A204.1 (cell line): ENCODE measurements around the gene PPP2R5C.

Experiments used
- FAIRE-seq: peaks from 2 replicates; lab custom pipeline; 2012; peaks lifted over from hg19 to GRCh38; lab: Jason Lieb, UNC

PPP2R5C gene

GRCh38 chr14:101814934-101815333 lies 53.4 kb downstream of the PPP2R5C start:
- FAIRE-seq, result no peak

GRCh38 chr14:101815994-101816393 lies 54.5 kb downstream of the PPP2R5C start:
- FAIRE-seq, result no peak

GRCh38 chr14:101817501-101818001 lies 56.0 kb downstream of the PPP2R5C start:
- FAIRE-seq, result no peak

- no peak for FAIRE-seq
These were observed 57.9 kb downstream of the PPP2R5C start for GRCh38 chr14:101819251-101819990.

GRCh38 chr14:101820283-101820798 lies 58.8 kb downstream of the PPP2R5C start:
- FAIRE-seq, result no peak

GRCh38 chr14:101821528-101821927 lies 60.0 kb downstream of the PPP2R5C start:
- FAIRE-seq, result no peak

GRCh38 chr14:101823066-101823465 lies 61.6 kb downstream of the PPP2R5C start:
- FAIRE-seq, result no peak

- no peak for FAIRE-seq
These were observed 62.1 kb downstream of the PPP2R5C start for GRCh38 chr14:101823511-101824120.

GRCh38 chr14:101824339-101824727 lies 62.8 kb downstream of the PPP2R5C start:
- no peak for FAIRE-seq

- FAIRE-seq, result no peak
These were observed 64.3 kb downstream of the PPP2R5C start for GRCh38 chr14:101825797-101826196.

- FAIRE-seq, result no peak
These were observed 64.8 kb downstream of the PPP2R5C start for GRCh38 chr14:101826351-101826750.

GRCh38 chr14:101827286-101827685 lies 65.8 kb downstream of the PPP2R5C start:
- FAIRE-seq, result no peak

- FAIRE-seq, result no peak
These were observed 66.5 kb downstream of the PPP2R5C start for GRCh38 chr14:101828046-101828445.

GRCh38 chr14:101830271-101830670 lies 68.8 kb downstream of the PPP2R5C start:
- FAIRE-seq, result no peak

- no peak for FAIRE-seq
These were observed 71.5 kb downstream of the PPP2R5C start for GRCh38 chr14:101833045-101833444.

- no peak for FAIRE-seq
These were observed 72.9 kb downstream of the PPP2R5C start for GRCh38 chr14:101834397-101834796.

- FAIRE-seq, result no peak
These were observed 73.5 kb downstream of the PPP2R5C start for GRCh38 chr14:101834800-101835547.

- FAIRE-seq, result no peak
These were observed 74.1 kb downstream of the PPP2R5C start for GRCh38 chr14:101835566-101835965.

GRCh38 chr14:101836135-101836534 lies 74.6 kb downstream of the PPP2R5C start:
- no peak for FAIRE-seq

GRCh38 chr14:101838476-101838875 lies 77.0 kb downstream of the PPP2R5C start:
- FAIRE-seq, result no peak

- FAIRE-seq, result no peak
These were observed 77.7 kb downstream of the PPP2R5C start for GRCh38 chr14:101839236-101839635.

GRCh38 chr14:101839661-101840060 lies 78.2 kb downstream of the PPP2R5C start:
- FAIRE-seq, result no peak
